H9 (cell line): ENCODE results near the gene TMEM117. TPM values are rescaled to one million over a fixed set of nuclear protein-coding genes. Genes with fewer than 3 reads are reported as not detected.

Source experiments
- DNase-seq: peaks from one replicate; pipeline ENCODE4 v3.0.0-alpha.2; 2017
- H2AFZ ChIP-seq: one replicate; pipeline ENCODE4 v1.6.1; 2013; ENCODE audit warnings: mild to moderate bottlenecking, low read length, control low read depth, moderate library complexity
- H2AK5ac ChIP-seq: 2 replicates; pipeline ENCODE4 v1.6.1; 2013; ENCODE audit warnings: low read length, control low read depth, mixed read lengths; ENCODE audit not compliant: insufficient read length
- H2BK120ac ChIP-seq: one replicate; pipeline ENCODE4 v1.6.1; 2013; ENCODE audit warnings: low read depth, mild to moderate bottlenecking, low read length, control low read depth, inconsistent platforms; ENCODE audit not compliant: poor library complexity, severe bottlenecking
- H2BK12ac ChIP-seq: 2 replicates; pipeline ENCODE4 v1.6.1; 2013; ENCODE audit warnings: low read length, control low read depth, mixed read lengths, low read depth; ENCODE audit not compliant: insufficient read length
- H2BK15ac ChIP-seq: 2 replicates; pipeline ENCODE4 v1.6.1; 2013; ENCODE audit warnings: low read depth, low read length, control low read depth
- H2BK20ac ChIP-seq: one replicate; pipeline ENCODE4 v1.6.1; 2013; ENCODE audit warnings: low read depth, mild to moderate bottlenecking, low read length, control low read depth, inconsistent platforms; ENCODE audit not compliant: poor library complexity, severe bottlenecking
- H2BK5ac ChIP-seq: 2 replicates; pipeline ENCODE4 v1.6.1; 2013; ENCODE audit warnings: low read length, control low read depth, mixed read lengths; ENCODE audit not compliant: insufficient read length
- H3K14ac ChIP-seq: 2 replicates; pipeline ENCODE4 v1.6.1; 2013; ENCODE audit warnings: low read length, control low read depth; ENCODE audit not compliant: insufficient read depth
- H3K18ac ChIP-seq: 2 replicates; pipeline ENCODE4 v1.6.1; 2013; ENCODE audit warnings: low read depth, mild to moderate bottlenecking, mixed read lengths, low read length, control low read depth; ENCODE audit not compliant: insufficient read length
- H3K23ac ChIP-seq: 2 replicates; pipeline ENCODE4 v1.6.1; 2013; ENCODE audit warnings: low read length, control low read depth, mixed read lengths, low read depth; ENCODE audit not compliant: insufficient read length
- H3K23me2 ChIP-seq: 2 replicates; pipeline ENCODE4 v1.6.1; 2013; ENCODE audit warnings: low read depth, mild to moderate bottlenecking, mixed read lengths, low read length, control low read depth; ENCODE audit not compliant: insufficient read length, poor library complexity, severe bottlenecking
- H3K27ac ChIP-seq: 2 replicates; pipeline ENCODE4 v1.5.1; 2013; ENCODE audit warnings: low read length, control low read depth, mixed read lengths, low read depth; ENCODE audit not compliant: insufficient read length
- H3K27me3 ChIP-seq: 2 replicates; pipeline ENCODE4 v1.6.1; 2013; ENCODE audit warnings: low read length, control low read depth, inconsistent platforms; ENCODE audit not compliant: insufficient read depth
- H3K4ac ChIP-seq: 2 replicates; pipeline ENCODE4 v1.6.1; 2013; ENCODE audit warnings: low read depth, mild to moderate bottlenecking, control low read depth, inconsistent platforms, low read length, moderate library complexity
- H3K4me1 ChIP-seq: 2 replicates; pipeline ENCODE4 v1.6.1; 2013; ENCODE audit warnings: low read length, control low read depth, inconsistent platforms; ENCODE audit not compliant: insufficient read depth
- H3K4me2 ChIP-seq: 2 replicates; pipeline ENCODE4 v1.6.1; 2013; ENCODE audit warnings: low read length, control low read depth, mixed read lengths; ENCODE audit not compliant: insufficient read length, insufficient read depth
- H3K56ac ChIP-seq: 2 replicates; pipeline ENCODE4 v1.6.1; 2013; ENCODE audit warnings: low read depth, mild to moderate bottlenecking, mixed read lengths, low read length, control low read depth; ENCODE audit not compliant: insufficient read length
- H3K79me1 ChIP-seq: 2 replicates; pipeline ENCODE4 v1.6.1; 2013; ENCODE audit warnings: low read depth, mild to moderate bottlenecking, moderate library complexity, low read length, control low read depth, inconsistent platforms; ENCODE audit not compliant: insufficient read depth, poor library complexity, severe bottlenecking
- H3K79me2 ChIP-seq: 2 replicates; pipeline ENCODE4 v1.6.1; 2013; ENCODE audit warnings: low read length, control low read depth, inconsistent platforms; ENCODE audit not compliant: insufficient read depth
- H3K9ac ChIP-seq: 2 replicates; pipeline ENCODE4 v1.6.1; 2013; ENCODE audit warnings: low read length, control low read depth, mixed read lengths; ENCODE audit not compliant: insufficient read length; ENCODE audit errors: extremely low read depth
- H3K9me3 ChIP-seq: one replicate; pipeline ENCODE4 v1.6.1; 2013; ENCODE audit warnings: low read depth, low read length, inconsistent platforms; ENCODE audit not compliant: control insufficient read depth
- H3T11ph ChIP-seq: one replicate; pipeline ENCODE4 v1.6.1; 2013; ENCODE audit warnings: mild to moderate bottlenecking, low read length, control low read depth, inconsistent platforms
- H4K20me1 ChIP-seq: one replicate; pipeline ENCODE4 v1.6.1; 2013; ENCODE audit not compliant: control insufficient read depth, insufficient read length, insufficient read depth
- H4K5ac ChIP-seq: 2 replicates; pipeline ENCODE4 v1.6.1; 2013; ENCODE audit warnings: low read depth, mild to moderate bottlenecking, mixed read lengths, low read length, control low read depth; ENCODE audit not compliant: insufficient read length
- H4K8ac ChIP-seq: replicated peaks from 2 replicates; pipeline ENCODE4 v1.6.1; 2013; ENCODE audit warnings: low read length, control low read depth, mixed read lengths, low read depth; ENCODE audit not compliant: insufficient read length
- H4K91ac ChIP-seq: 2 replicates; pipeline ENCODE4 v1.6.1; 2013; ENCODE audit warnings: low read depth, mild to moderate bottlenecking, moderate library complexity, mixed read lengths, low read length, control low read depth; ENCODE audit not compliant: insufficient read length
- H3K27ac Mint-ChIP-seq, 3 experiments: 2 replicates in 2 of 3; 3 replicates in 1 of 3; pipeline ENCODE4 v1.8.0; 2020 to 2021; ENCODE audit warnings: mixed read lengths in 3 of 3, mild to moderate bottlenecking in 1 of 3, moderate library complexity in 1 of 3
- H3K27me3 Mint-ChIP-seq: 2 replicates; pipeline ENCODE4 v1.8.0; 2021; ENCODE audit warnings: low read depth, mild to moderate bottlenecking, moderate library complexity, mixed read lengths
- H3K36me3 Mint-ChIP-seq, 3 experiments: 2 replicates in 2 of 3; 3 replicates in 1 of 3; pipeline ENCODE4 v1.8.0; 2020 to 2021; ENCODE audit warnings: low read depth in 3 of 3, mixed read lengths in 3 of 3; ENCODE audit not compliant: insufficient read depth in 1 of 3
- H3K4me1 Mint-ChIP-seq, 2 experiments: 2 replicates each; pipeline ENCODE4 v1.8.0; 2020; ENCODE audit warnings: mixed read lengths in 2 of 2
- H3K4me3 Mint-ChIP-seq, 2 experiments: 2 replicates in 1 of 2; 3 replicates in 1 of 2; pipeline ENCODE4 v1.8.0; 2020 to 2021; ENCODE audit warnings: mild to moderate bottlenecking in 2 of 2, mixed read lengths in 2 of 2, moderate library complexity in 1 of 2
- H3K9me3 Mint-ChIP-seq, 2 experiments: 2 replicates in 1 of 2; 3 replicates in 1 of 2; pipeline ENCODE4 v1.8.0; 2020; ENCODE audit warnings: mild to moderate bottlenecking in 2 of 2, mixed read lengths in 2 of 2, moderate library complexity in 1 of 2
- total RNA-seq: library from RNA; stranded (reverse); gene quantifications from 2 replicates; pipeline ENCODE4 v1.2.1, GENCODE V29; 2021
- TF ChIP-seq, protein P1 (sequence below): fragments of 200-600 bp; sonication (generic); conservative IDR thresholded peaks from 3 replicates; pipeline ENCODE4 v1.8.0; 2021; ENCODE audit warnings: antibody characterized with exemption, mild to moderate bottlenecking

Gene TMEM117
- total RNA-seq, 1 experiment from 2014 or later, result 1.7 TPM

DNA sequence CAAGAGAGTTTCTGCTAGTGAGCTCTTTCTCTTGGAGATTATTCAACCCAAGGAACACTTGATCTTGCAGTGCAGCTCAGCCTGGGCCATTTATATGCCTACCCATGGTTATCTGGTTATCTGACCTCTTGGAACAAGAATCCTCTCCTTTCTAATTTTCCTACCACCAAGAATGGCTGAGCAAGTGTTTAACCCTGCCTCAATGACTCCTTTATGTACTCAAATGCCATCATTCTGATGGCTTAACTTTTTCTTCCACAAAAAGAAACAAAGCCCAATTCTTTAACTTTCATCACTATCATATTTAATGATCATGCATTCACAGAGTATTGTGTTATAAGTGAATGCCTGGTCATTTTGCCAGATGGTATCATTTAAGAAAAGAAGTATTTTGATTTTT is 67.8 kb downstream of the TMEM117 start:
- Histone ChIP-seq H2BK5ac (no peak overlapping the region), H3K27me3 (no peaks in the 10 kb centered on the region), H3K27ac (no peak overlapping the region), H3K4ac (no peak overlapping the region), H3K18ac (no peak overlapping the region), H3K9me3 (peaks cover 3% of the 10 kb centered on the region), H3K56ac (no peak overlapping the region), H3K4me1 (no peaks in the 10 kb centered on the region; the same call in 1 of the 2 replicates), H3K23me2 (no peaks in the 10 kb centered on the region), H2AK5ac (no peak overlapping the region), H2BK12ac (no peak overlapping the region), H2BK20ac (no peak overlapping the region), H3K23ac (no peak overlapping the region), H3T11ph (no peak overlapping the region), H4K8ac (no peak overlapping the region), H4K91ac (no peak overlapping the region), H2BK15ac (no peak overlapping the region), H4K5ac (no peak overlapping the region), H4K20me1 (no peaks in the 10 kb centered on the region), H3K79me1 (no peaks in the 10 kb centered on the region), H2BK120ac (no peak overlapping the region), H3K14ac (no peak overlapping the region), H3K4me2 (no peak overlapping the region), H3K79me2 (no peaks in the 10 kb centered on the region), H2AFZ (no peak overlapping the region), H3K9ac (no peak overlapping the region)
- Mint-ChIP-seq H3K27ac (no peak overlapping the region), H3K9me3 (peaks cover 8 to 15% of the 10 kb centered on the region in 2 experiments), H3K36me3 (peaks cover 2 to 14% (median 8%) of the 10 kb centered on the region in 3 experiments; a peak in 5 of 7 replicates), H3K4me3 (no peak overlapping the region), H3K4me1 (peaks cover 14 to 17% of the 10 kb centered on the region in 2 experiments), H3K27me3 (no peaks in the 10 kb centered on the region)
- no peak for DNase-seq
- TF ChIP-seq, protein P1, sequence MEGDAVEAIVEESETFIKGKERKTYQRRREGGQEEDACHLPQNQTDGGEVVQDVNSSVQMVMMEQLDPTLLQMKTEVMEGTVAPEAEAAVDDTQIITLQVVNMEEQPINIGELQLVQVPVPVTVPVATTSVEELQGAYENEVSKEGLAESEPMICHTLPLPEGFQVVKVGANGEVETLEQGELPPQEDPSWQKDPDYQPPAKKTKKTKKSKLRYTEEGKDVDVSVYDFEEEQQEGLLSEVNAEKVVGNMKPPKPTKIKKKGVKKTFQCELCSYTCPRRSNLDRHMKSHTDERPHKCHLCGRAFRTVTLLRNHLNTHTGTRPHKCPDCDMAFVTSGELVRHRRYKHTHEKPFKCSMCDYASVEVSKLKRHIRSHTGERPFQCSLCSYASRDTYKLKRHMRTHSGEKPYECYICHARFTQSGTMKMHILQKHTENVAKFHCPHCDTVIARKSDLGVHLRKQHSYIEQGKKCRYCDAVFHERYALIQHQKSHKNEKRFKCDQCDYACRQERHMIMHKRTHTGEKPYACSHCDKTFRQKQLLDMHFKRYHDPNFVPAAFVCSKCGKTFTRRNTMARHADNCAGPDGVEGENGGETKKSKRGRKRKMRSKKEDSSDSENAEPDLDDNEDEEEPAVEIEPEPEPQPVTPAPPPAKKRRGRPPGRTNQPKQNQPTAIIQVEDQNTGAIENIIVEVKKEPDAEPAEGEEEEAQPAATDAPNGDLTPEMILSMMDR, result no peak
